ENCODE results near the gene TRIM61. TPM values are rescaled to one million over a fixed set of nuclear protein-coding genes. Genes with fewer than 3 reads are reported as not detected.
"Not testable (repeated sequence)": the region's sequence is repeated elsewhere in the genome, so short reads cannot be mapped to it uniquely, and the experiment has no call there.

The TRIM61 gene
- not detected in 2 replicates for total RNA-seq

- DNase-seq: no peak
Measured at GRCh38 chr4:164977243-164978164, at the start of gene TRIM61. TSS of gene TRIM61 (minus strand) at chr4:164977657. CDS start at chr4:164970002, 7,655 bp downstream.

GRCh38 chr4:165025782-165026181, 48.3 kb upstream of the TRIM61 start:
- not testable (repeated sequence) for DNase-seq

GRCh38 chr4:165019995-165020394, 42.5 kb upstream of the TRIM61 start:
- not testable (repeated sequence) for DNase-seq

- no peak for DNase-seq
Measured at GRCh38 chr4:165016971-165017370, 39.5 kb upstream of the TRIM61 start.

- no peak for DNase-seq
Measured at GRCh38 chr4:165013691-165014090, 36.2 kb upstream of the TRIM61 start.

GRCh38 chr4:165011403-165011802, 33.9 kb upstream of the TRIM61 start:
- DNase-seq: no peak

- DNase-seq: no peak
Measured at GRCh38 chr4:165010991-165011390, 33.5 kb upstream of the TRIM61 start.

GRCh38 chr4:165010487-165010886, 33.0 kb upstream of the TRIM61 start:
- no peak for DNase-seq

GRCh38 chr4:165009493-165010227, 32.2 kb upstream of the TRIM61 start:
- DNase-seq: no peak

- no peak for DNase-seq
Measured at GRCh38 chr4:165006886-165007285, 29.4 kb upstream of the TRIM61 start.

GRCh38 chr4:165006456-165006855, 29.0 kb upstream of the TRIM61 start:
- DNase-seq: no peak

GRCh38 chr4:165005352-165005925, 28.0 kb upstream of the TRIM61 start:
- DNase-seq: no peak

- not testable (repeated sequence) for DNase-seq
Measured at GRCh38 chr4:165001957-165002356, 24.5 kb upstream of the TRIM61 start.

- not testable (repeated sequence) for DNase-seq
Measured at GRCh38 chr4:164998526-164999080, 21.1 kb upstream of the TRIM61 start.

GRCh38 chr4:164997941-164998340, 20.5 kb upstream of the TRIM61 start:
- DNase-seq: no peak

GRCh38 chr4:164997324-164997723, 19.9 kb upstream of the TRIM61 start:
- no peak for DNase-seq

- DNase-seq: not testable (repeated sequence)
Measured at GRCh38 chr4:164996123-164996522, 18.7 kb upstream of the TRIM61 start.

- not testable (repeated sequence) for DNase-seq
Measured at GRCh38 chr4:164990786-164991185, 13.3 kb upstream of the TRIM61 start.

- no peak for DNase-seq
Measured at GRCh38 chr4:164989471-164989870, 12.0 kb upstream of the TRIM61 start.

- not testable (repeated sequence) for DNase-seq
Measured at GRCh38 chr4:164971929-164972328, 5.5 kb downstream of the TRIM61 start.

- no peak for DNase-seq
Measured at GRCh38 chr4:164959896-164960295, 17.6 kb downstream of the TRIM61 start.

- DNase-seq: not testable (repeated sequence)
Measured at GRCh38 chr4:164959421-164959820, 18.0 kb downstream of the TRIM61 start.
